ENCODE data around the gene ORM1. TPM values are rescaled to one million over a fixed set of nuclear protein-coding genes. Genes with fewer than 3 reads are reported as not detected.

ORM1 gene
- not detected in 2 replicates for total RNA-seq

DNA sequence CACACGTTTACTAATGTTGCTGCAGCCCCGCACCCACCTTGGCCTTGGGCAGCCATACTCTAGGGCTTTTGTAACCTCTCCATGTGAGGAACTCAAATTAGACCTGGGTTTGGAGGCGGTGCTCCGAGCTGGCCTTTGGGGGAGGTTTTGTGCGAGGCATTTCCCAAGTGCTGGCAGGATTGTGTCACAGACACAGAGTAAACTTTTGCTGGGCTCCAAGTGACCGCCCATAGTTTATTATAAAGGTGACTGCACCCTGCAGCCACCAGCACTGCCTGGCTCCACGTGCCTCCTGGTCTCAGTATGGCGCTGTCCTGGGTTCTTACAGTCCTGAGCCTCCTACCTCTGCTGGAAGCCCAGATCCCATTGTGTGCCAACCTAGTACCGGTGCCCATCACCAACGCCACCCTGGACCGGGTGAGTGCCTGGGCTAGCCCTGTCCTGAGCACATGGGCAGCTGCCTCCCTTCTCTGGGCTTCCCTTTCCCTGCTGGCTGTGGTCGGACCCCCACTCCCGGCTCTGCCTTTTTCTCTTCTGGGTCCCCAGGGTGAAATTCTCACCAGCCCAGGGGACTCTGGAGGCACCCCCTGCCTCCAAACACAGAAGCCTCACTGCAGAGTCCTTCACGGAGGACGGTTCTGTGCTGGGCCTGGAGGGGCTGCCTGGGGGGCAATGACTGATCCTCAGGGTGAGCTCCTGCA, at the start of gene ORM1:
Gene ORM1 (plus strand): TSS at position 268 of the 701 bp plus-strand sequence. CDS start 36 bp downstream, at position 304.

DNA sequence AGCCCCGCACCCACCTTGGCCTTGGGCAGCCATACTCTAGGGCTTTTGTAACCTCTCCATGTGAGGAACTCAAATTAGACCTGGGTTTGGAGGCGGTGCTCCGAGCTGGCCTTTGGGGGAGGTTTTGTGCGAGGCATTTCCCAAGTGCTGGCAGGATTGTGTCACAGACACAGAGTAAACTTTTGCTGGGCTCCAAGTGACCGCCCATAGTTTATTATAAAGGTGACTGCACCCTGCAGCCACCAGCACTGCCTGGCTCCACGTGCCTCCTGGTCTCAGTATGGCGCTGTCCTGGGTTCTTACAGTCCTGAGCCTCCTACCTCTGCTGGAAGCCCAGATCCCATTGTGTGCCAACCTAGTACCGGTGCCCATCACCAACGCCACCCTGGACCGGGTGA, 6.7 kb downstream of the ORM1 start, which contains the start of gene ORM2:
Gene ORM2 (plus strand): TSS at position 245 of the 398 bp plus-strand sequence. CDS start 36 bp downstream, at position 281.

Other genes starting within 250 kb of the ORM1 start
- not detected in 2 replicates for gene AMBP, start 244.8 kb upstream of the ORM1 start, total RNA-seq
- 0.28 and 1.1 TPM in 2 replicates for gene KIF12, start 223.8 kb upstream of the ORM1 start, total RNA-seq
- gene COL27A1, start 167.6 kb upstream of the ORM1 start, total RNA-seq = 8.5 and 10.2 TPM in 2 replicates
- gene ORM2, start 6.8 kb downstream of the ORM1 start, total RNA-seq = not detected in 2 replicates
- 2.0 and 5.1 TPM in 2 replicates for gene AKNA, start 64.9 kb downstream of the ORM1 start, total RNA-seq
- 0.88 and 3.1 TPM in 2 replicates for gene WHRN, start 182.4 kb downstream of the ORM1 start, total RNA-seq